ENCODE results near the gene PPP1R37. TPM values are rescaled to one million over a fixed set of nuclear protein-coding genes. Genes with fewer than 3 reads are reported as not detected.

The PPP1R37 gene
- total and polyA plus RNA-seq, 2 of the 13 experiments (the other 11 are each of a cell fraction or from before 2014, with no cell fraction given), result 9.0 to 14.3 TPM

DNA sequence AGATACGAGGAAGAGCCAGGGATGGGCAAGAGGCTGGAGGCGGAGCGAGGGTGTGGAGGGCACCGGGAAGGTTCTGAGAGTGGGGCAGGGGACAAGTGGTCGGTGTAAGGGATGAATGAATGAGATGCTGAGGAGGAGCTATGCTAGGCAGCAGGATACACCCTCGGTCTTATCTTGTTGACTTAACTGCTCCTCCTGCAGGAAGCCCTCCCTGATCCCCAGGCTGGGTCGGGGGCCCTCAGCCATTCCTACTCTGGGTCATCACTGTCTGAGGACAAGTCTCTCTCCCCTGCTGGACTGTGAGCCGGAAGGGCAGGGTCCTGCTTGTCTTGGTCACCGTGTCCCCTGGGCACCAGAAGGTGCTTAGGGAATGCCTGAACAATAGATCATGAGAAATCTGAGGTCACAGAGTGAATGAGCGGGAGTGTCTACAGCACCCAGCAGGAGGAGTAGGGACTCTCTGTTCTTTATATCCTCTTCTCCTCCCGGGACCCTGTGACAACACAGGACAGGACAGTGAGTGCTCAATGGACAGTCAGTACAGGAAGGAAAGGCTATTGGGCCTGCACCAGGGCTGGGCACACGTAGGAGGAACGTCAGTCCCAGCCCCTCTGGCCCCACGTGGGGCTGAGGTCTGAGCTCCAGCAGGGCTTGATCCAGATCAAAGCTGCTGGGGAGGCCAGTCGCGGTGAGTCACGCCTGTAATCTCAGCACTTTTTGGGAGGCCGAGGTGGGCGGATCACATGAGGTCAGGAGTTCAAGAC, 61.3 kb downstream of the PPP1R37 start (continued):
- TF ChIP-seq BHLHE40 (IDR thresholded peaks at IDR 0.05; ENCODE audit: low read length) (peak; percentile 78), NR1H2 (CRISPR knock-in tag; IDR thresholded peaks at IDR 0.05; ENCODE audit: borderline replicate concordance, low read depth) (no peak), CC2D1A (CRISPR knock-in tag; IDR thresholded peaks at IDR 0.05) (no peak), ZNF660 (CRISPR knock-in tag; IDR thresholded peaks at IDR 0.05; ENCODE audit: borderline replicate concordance, low read depth) (no peak), ELF3 (CRISPR knock-in tag; IDR thresholded peaks at IDR 0.05) (peak; percentile 57; the same call in 1 of the 2 replicates), TSC22D2 (CRISPR knock-in tag; IDR thresholded peaks at IDR 0.05; ENCODE audit: borderline replicate concordance) (no peak), TCF12 (IDR thresholded peaks at IDR 0.05) (no peak), TCF12 (CRISPR knock-in tag; IDR thresholded peaks at IDR 0.05) (no peak), ZNF747 (CRISPR knock-in tag; IDR thresholded peaks at IDR 0.05; ENCODE audit: borderline replicate concordance) (peak; percentile 50; the same call in 1 of the 2 replicates), TEAD2 (CRISPR knock-in tag; IDR thresholded peaks at IDR 0.05) (no peak), CTCF (CRISPR knock-in tag; IDR thresholded peaks at IDR 0.05) (peak; percentile 40; the same call in 1 of the 2 replicates), JUNB (CRISPR knock-in tag; IDR thresholded peaks at IDR 0.05; ENCODE audit: borderline replicate concordance) (peak; percentile 90), ZNF335 (CRISPR knock-in tag; IDR thresholded peaks at IDR 0.05) (peak; percentile 85), FOXP1 (IDR thresholded peaks at IDR 0.05) (no peak), FOXP1 (CRISPR knock-in tag; IDR thresholded peaks at IDR 0.05) (peak; percentile 16; the same call in 1 of the 2 replicates), TOPORS (CRISPR knock-in tag; IDR thresholded peaks at IDR 0.05) (no peak), CSRNP1 (CRISPR knock-in tag; IDR thresholded peaks at IDR 0.05) (no peak), ZNF792 (CRISPR knock-in tag; IDR thresholded peaks at IDR 0.05) (no peak; the same call in 1 of the 2 replicates), YEATS4 (CRISPR knock-in tag; IDR thresholded peaks at IDR 0.05; ENCODE audit: borderline replicate concordance) (no peak; the same call in 1 of the 2 replicates), MXD4 (CRISPR knock-in tag; IDR thresholded peaks at IDR 0.05) (peak; percentile 58; the same call in 1 of the 2 replicates), STAG1 (CRISPR knock-in tag; IDR thresholded peaks at IDR 0.05) (no peak), MIER2 (CRISPR knock-in tag; IDR thresholded peaks at IDR 0.05) (no peak; the same call in 1 of the 2 replicates), ETV5 (CRISPR knock-in tag; IDR thresholded peaks at IDR 0.05; ENCODE audit: borderline replicate concordance) (peak; percentile 90), ATF1 (CRISPR knock-in tag; IDR thresholded peaks at IDR 0.05) (peak; percentile 87), ZNF788 (CRISPR knock-in tag; IDR thresholded peaks at IDR 0.05; ENCODE audit: borderline replicate concordance) (peak; percentile 57; the same call in 1 of the 2 replicates), DNMT3B (CRISPR knock-in tag; conservative IDR thresholded peaks at IDR 0.05) (no peak), NCOR1 (IDR thresholded peaks at IDR 0.05; ENCODE audit: borderline replicate concordance, low read length) (peak; percentile 57; the same call in 1 of the 2 replicates), SMARCE1 (IDR thresholded peaks at IDR 0.05; ENCODE audit: borderline replicate concordance) (no peak), ATM (IDR thresholded peaks at IDR 0.05; ENCODE audit: borderline replicate concordance) (no peak), HMG20B (CRISPR knock-in tag; conservative IDR thresholded peaks at IDR 0.05) (peak; percentile 78; the same call in 1 of the 2 replicates), ZNF12 (CRISPR knock-in tag; IDR thresholded peaks at IDR 0.05) (no peak), ZNF460 (CRISPR knock-in tag; IDR thresholded peaks at IDR 0.05; ENCODE audit: borderline replicate concordance) (no peak)

Measured in HepG2 (cell line).